Chondrocyte (in vitro differentiated cells): ENCODE data around the gene FYN. TPM values are rescaled to one million over a fixed set of nuclear protein-coding genes. Genes with fewer than 3 reads are reported as not detected.

Source experiments
- DNase-seq: peaks from one replicate; pipeline ENCODE4 v3.0.0; 2021; ENCODE audit warnings: mixed read lengths, low spot score
- H3K27ac Mint-ChIP-seq: one replicate; pipeline ENCODE4 v1.8.0; 2021; ENCODE audit warnings: mild to moderate bottlenecking, moderate library complexity, mixed read lengths; ENCODE audit not compliant: unreplicated experiment
- H3K27me3 Mint-ChIP-seq: 2 replicates; pipeline ENCODE4 v1.8.0; 2021; ENCODE audit warnings: low read depth, mixed read lengths
- H3K36me3 Mint-ChIP-seq: 2 replicates; pipeline ENCODE4 v1.8.0; 2021; ENCODE audit warnings: low read depth, mixed read lengths
- H3K4me1 Mint-ChIP-seq: 2 replicates; pipeline ENCODE4 v1.8.0; 2021; ENCODE audit warnings: low read depth, mild to moderate bottlenecking, mixed read lengths
- H3K4me3 Mint-ChIP-seq: one replicate; pipeline ENCODE4 v1.8.0; 2021; ENCODE audit warnings: mild to moderate bottlenecking, moderate library complexity, mixed read lengths; ENCODE audit not compliant: unreplicated experiment
- H3K9me3 Mint-ChIP-seq: 2 replicates; pipeline ENCODE4 v1.8.0; 2021; ENCODE audit warnings: low read depth, mixed read lengths
- CTCF ChIP-seq: fragments of 200-600 bp; sonication (generic); IDR thresholded peaks from 2 replicates; pipeline ENCODE4 v1.5.0; 2021; ENCODE audit warnings: antibody characterized with exemption, mild to moderate bottlenecking, moderate library complexity
- total RNA-seq: library from RNA; stranded (reverse); gene quantifications from 3 replicates; pipeline ENCODE4 v1.2.1, GENCODE V29; 2021

The FYN gene
- total RNA-seq, 1 donor from 2014 or later = 109 TPM

- no peak for TF ChIP-seq CTCF
- Mint-ChIP-seq H3K27me3 (no peaks in the 10 kb centered on the region), H3K4me3 (no peak overlapping the region), H3K27ac (no peak overlapping the region), H3K9me3 (no peaks in the 10 kb centered on the region), H3K36me3 (peaks cover 1% of the 10 kb centered on the region), H3K4me1 (peaks cover 25% of the 10 kb centered on the region)
- DNase-seq = no peak
Measured at GRCh38 chr6:111747396-111747795, 125.9 kb downstream of the FYN start.

GRCh38 chr6:111746983-111747382, 126.3 kb downstream of the FYN start:
- DNase-seq = no peak
- H3K4me3 Mint-ChIP-seq = no peak overlapping the region
- no peaks in the 10 kb centered on the region for H3K9me3 Mint-ChIP-seq
- peaks cover 25% of the 10 kb centered on the region for H3K4me1 Mint-ChIP-seq
- H3K27me3 Mint-ChIP-seq = no peaks in the 10 kb centered on the region
- H3K36me3 Mint-ChIP-seq = peaks cover 1% of the 10 kb centered on the region
- TF ChIP-seq CTCF = no peak
- no peak overlapping the region for H3K27ac Mint-ChIP-seq

GRCh38 chr6:111745636-111746035, 127.6 kb downstream of the FYN start:
- no peak for DNase-seq
- H3K27me3 Mint-ChIP-seq = no peaks in the 10 kb centered on the region
- peaks cover 17% of the 10 kb centered on the region for H3K4me1 Mint-ChIP-seq
- TF ChIP-seq CTCF = no peak
- H3K9me3 Mint-ChIP-seq = no peaks in the 10 kb centered on the region
- no peak overlapping the region for H3K4me3 Mint-ChIP-seq
- H3K36me3 Mint-ChIP-seq = peaks cover 1% of the 10 kb centered on the region
- H3K27ac Mint-ChIP-seq = no peak overlapping the region

- Mint-ChIP-seq H3K27me3 (no peaks in the 10 kb centered on the region), H3K27ac (no peak overlapping the region), H3K4me3 (no peak overlapping the region), H3K36me3 (peaks cover 1% of the 10 kb centered on the region), H3K9me3 (no peaks in the 10 kb centered on the region), H3K4me1 (peaks cover 16% of the 10 kb centered on the region)
- no peak for TF ChIP-seq CTCF
- no peak for DNase-seq
Measured at GRCh38 chr6:111745186-111745585, 128.1 kb downstream of the FYN start.

- H3K27ac Mint-ChIP-seq = no peak overlapping the region
- TF ChIP-seq CTCF = no peak
Measured at GRCh38 chr6:111743862-111744692, 129.2 kb downstream of the FYN start.

More at GRCh38 chr6:111743862-111744692, 129.2 kb downstream of the FYN start:
- no peaks in the 10 kb centered on the region for H3K27me3 Mint-ChIP-seq
- no peaks in the 10 kb centered on the region for H3K9me3 Mint-ChIP-seq
- H3K4me3 Mint-ChIP-seq = no peak overlapping the region
- H3K36me3 Mint-ChIP-seq = peaks cover 3% of the 10 kb centered on the region
- peaks cover 16% of the 10 kb centered on the region for H3K4me1 Mint-ChIP-seq
- no peak for DNase-seq
